A549 (cell line): ENCODE data around the gene SEMA6B. TPM values are rescaled to one million over a fixed set of nuclear protein-coding genes. Genes with fewer than 3 reads are reported as not detected.

Experiments
- ATAC-seq, 2 experiments: fragments of 200-7000 bp in 1 of 2; fragments of >200 bp in 1 of 2; cut with Nextera tagmentation in 1 of 2; cut with Tn5 transposase in 1 of 2; 3 replicates each; pipeline versions ENCODE4 v1.8.0 to v1.9.1; 2018 to 2020; ENCODE audit warnings: mild to moderate bottlenecking in 1 of 2, moderate library complexity in 1 of 2
- CTCF ChIA-PET: fragments of 300-600 bp; sonication (Branson Sonifier 250); formaldehyde crosslinking; extraction: SDS; loops from one replicate; lab custom pipeline; 2021; ENCODE audit warnings: antibody characterized with exemption, inconsistent platforms; lab: Yijun Ruan, JAX
- POLR2A ChIA-PET: fragments of 350-600 bp; formaldehyde crosslinking; extraction: SDS; loops from one replicate; lab custom pipeline; 2021; ENCODE audit warnings: antibody characterized with exemption, inconsistent platforms; lab: Yijun Ruan, JAX
- DNase-seq, 2 experiments: peaks; one replicate each; pipeline versions ENCODE4 v3.0.0 to v3.0.0-alpha.2; 2011 to 2016; ENCODE audit warnings: low read depth in 1 of 2, low spot score in 1 of 2
- FAIRE-seq: peaks from 2 replicates; lab custom pipeline; 2011; peaks lifted over from hg19 to GRCh38; lab: Jason Lieb, UNC
- H3K27ac ChIP-seq, 2 experiments: fragments of >200 bp; sonication (Bioruptor Twin); formaldehyde crosslinking; 3 replicates each; pipeline ENCODE4 v1.5.1; 2016 to 2017
- H3K4me1 ChIP-seq: fragments of >200 bp; sonication (Bioruptor Twin); formaldehyde crosslinking; 3 replicates; pipeline ENCODE4 v1.6.1; 2016
- H3K4me2 ChIP-seq: fragments of >200 bp; sonication (Bioruptor Twin); formaldehyde crosslinking; 3 replicates; pipeline ENCODE4 v1.6.1; 2016
- H3K4me3 ChIP-seq: fragments of >200 bp; sonication (Bioruptor Twin); formaldehyde crosslinking; 3 replicates; pipeline ENCODE4 v1.5.1; 2016
- H3K9me3 ChIP-seq: fragments of >200 bp; sonication (Bioruptor Twin); formaldehyde crosslinking; 3 replicates; pipeline ENCODE4 v1.6.1; 2016
- ESRRA ChIP-seq: fragments of 150-350 bp; IDR thresholded peaks from 2 replicates; pipeline ENCODE4 v1.6.1; 2014; ENCODE audit warnings: mild to moderate bottlenecking, low read length, borderline replicate concordance
- HDAC2 ChIP-seq: fragments of 200-600 bp; sonication (generic); IDR thresholded peaks from 2 replicates; pipeline ENCODE4 v1.6.1; 2016
- HOXA7 ChIP-seq: fragments of 250-450 bp; sonication (Bioruptor Pico); IDR thresholded peaks from 2 replicates; pipeline ENCODE4 v1.5.0; 2020; ENCODE audit warnings: mild to moderate bottlenecking, moderate library complexity
- JUN ChIP-seq, 2 experiments: fragments of >200 bp; sonication (Bioruptor Twin); formaldehyde crosslinking; IDR thresholded peaks; 2 replicates in 1 of 2; 3 replicates in 1 of 2; pipeline ENCODE4 v1.6.1; 2016 to 2017
- MAZ ChIP-seq: fragments of 150-350 bp; IDR thresholded peaks from 2 replicates; pipeline ENCODE4 v1.6.1; 2014; ENCODE audit warnings: antibody characterized with exemption, low read depth, low read length, borderline replicate concordance
- NR3C1 ChIP-seq: fragments of >200 bp; sonication (Bioruptor Twin); formaldehyde crosslinking; IDR thresholded peaks from 3 replicates; pipeline ENCODE4 v1.6.1; 2017
- RFX5 ChIP-seq: fragments of 450-650 bp; IDR thresholded peaks from 2 replicates; pipeline ENCODE4 v1.7.1; 2014; ENCODE audit warnings: antibody characterized with exemption, mild to moderate bottlenecking, moderate library complexity
- RNF2 ChIP-seq: fragments of 200-600 bp; sonication (generic); IDR thresholded peaks from 2 replicates; pipeline ENCODE4 v1.6.1; 2016; ENCODE audit warnings: low read depth, mild to moderate bottlenecking, antibody characterized with exemption, moderate library complexity, borderline replicate concordance
- SREBF2 ChIP-seq: fragments of 450-650 bp; IDR thresholded peaks from 2 replicates; pipeline ENCODE4 v1.6.1; 2014; ENCODE audit warnings: mild to moderate bottlenecking, moderate library complexity
- WGBS: methylation state at CpG from one replicate; pipeline ENCODE4 v1.1.6; 2017; ENCODE audit errors: missing lambda C conversion rate; 5-methylcytosine and 5-hydroxymethylcytosine counted together
- polyA plus RNA-seq, 4 experiments: library from polyadenylated mRNA; depleted of rRNA in 3 of 4; stranded (reverse); fragments of >200 nt; fragmentation: RNase III in 1 of 4; extraction: RNeasy Plus Mini Kit Qiagen cat#74134 plus additional on column Dnase treatment in 1 of 4; gene quantifications; 2 replicates in 3 of 4; 3 replicates in 1 of 4; pipeline ENCODE4 v1.2.3, GENCODE V29; 2011 to 2017
- TF ChIP-seq, protein P1 (sequence below): IDR thresholded peaks from 2 replicates; pipeline ENCODE4 v1.6.1; 2012
- TF ChIP-seq, protein P2 (sequence below): IDR thresholded peaks from 2 replicates; pipeline ENCODE4 v1.6.1; 2012; ENCODE audit warnings: low read depth, borderline replicate concordance
- TF ChIP-seq, protein P3 (sequence below): fragments of 450-650 bp; IDR thresholded peaks from 2 replicates; pipeline ENCODE4 v1.6.1; 2014; ENCODE audit warnings: antibody characterized with exemption
- TF ChIP-seq, protein P4 (sequence below): fragments of 200-600 bp; sonication (generic); IDR thresholded peaks from 2 replicates; pipeline ENCODE4 v1.6.1; 2016; ENCODE audit warnings: antibody characterized with exemption, mild to moderate bottlenecking, moderate library complexity
- TF ChIP-seq, protein P5 (sequence below): fragments of 250-450 bp; sonication (Bioruptor Pico); IDR thresholded peaks from 2 replicates; pipeline ENCODE4 v1.5.0; 2021; ENCODE audit warnings: mild to moderate bottlenecking, moderate library complexity, borderline replicate concordance
- TF ChIP-seq, protein P6 (sequence below): fragments of >200 bp; sonication (Bioruptor Twin); formaldehyde crosslinking; IDR thresholded peaks from 3 replicates; pipeline ENCODE4 v1.5.1; 2016

The SEMA6B gene
- polyA plus RNA-seq, 2 of the 4 experiments (the other 2 are of a cell fraction): 5.7 to 9.0 TPM

DNA sequence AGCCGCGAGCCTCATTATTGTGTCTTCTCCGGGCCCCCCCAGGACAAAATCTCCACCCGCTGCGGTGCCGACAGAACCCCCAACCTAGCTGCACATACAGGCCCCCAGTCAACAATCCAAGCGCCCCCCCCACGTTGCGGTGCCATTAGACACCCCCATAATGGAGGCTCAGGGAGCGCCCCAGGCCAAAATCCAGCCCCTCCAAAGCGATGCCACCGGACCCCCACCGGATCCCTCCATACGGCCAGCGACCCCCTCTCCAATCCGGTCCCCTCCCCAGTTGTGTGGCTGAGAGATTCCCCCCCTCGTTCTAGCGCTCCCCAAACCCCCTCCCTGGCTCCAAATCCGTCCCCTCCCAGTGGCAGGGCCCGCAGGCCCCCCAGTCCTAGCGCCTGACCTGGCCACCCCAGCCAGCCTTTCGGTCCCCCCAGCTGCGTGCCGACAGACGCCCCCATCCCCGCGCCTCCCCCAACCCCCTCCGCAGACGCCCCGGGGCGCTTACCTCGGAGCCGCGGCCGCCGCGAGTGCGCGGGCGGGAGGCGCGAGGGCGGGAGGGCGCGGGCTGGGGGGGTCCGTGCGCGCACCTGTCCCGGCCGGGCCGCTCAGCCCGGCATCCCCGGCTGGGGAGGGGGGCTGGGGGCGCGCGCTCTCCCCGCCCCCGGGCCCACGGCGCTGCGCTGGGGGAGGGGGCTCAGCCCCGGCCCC, 21.6 kb upstream of the SEMA6B start:
- CTCF ChIA-PET: interaction anchor here (0.7 to 5.6 kb wide), 4 partner anchors 13 to 56 kb away, joined by 3 to 62 read pairs (median 22); partner anchors contain the start of gene SEMA6B
- POLR2A ChIA-PET: no interaction called here
- peaks cover 31% of the 10 kb centered on the region for H3K4me1 ChIP-seq
- TF ChIP-seq, protein P1, sequence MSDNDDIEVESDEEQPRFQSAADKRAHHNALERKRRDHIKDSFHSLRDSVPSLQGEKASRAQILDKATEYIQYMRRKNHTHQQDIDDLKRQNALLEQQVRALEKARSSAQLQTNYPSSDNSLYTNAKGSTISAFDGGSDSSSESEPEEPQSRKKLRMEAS: 0 out of 2 replicates have a peak, but pooled peaks have one; percentile 0
- TF ChIP-seq, protein P2, sequence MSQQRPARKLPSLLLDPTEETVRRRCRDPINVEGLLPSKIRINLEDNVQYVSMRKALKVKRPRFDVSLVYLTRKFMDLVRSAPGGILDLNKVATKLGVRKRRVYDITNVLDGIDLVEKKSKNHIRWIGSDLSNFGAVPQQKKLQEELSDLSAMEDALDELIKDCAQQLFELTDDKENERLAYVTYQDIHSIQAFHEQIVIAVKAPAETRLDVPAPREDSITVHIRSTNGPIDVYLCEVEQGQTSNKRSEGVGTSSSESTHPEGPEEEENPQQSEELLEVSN: no peak
- H3K9me3 ChIP-seq: no peaks in the 10 kb centered on the region
- peak overlapping the region; percentile 79 to 98 for H3K27ac ChIP-seq
- FAIRE-seq (no peak), DNase-seq (no peak), ATAC-seq (no peak)
- WGBS: no CpG with 5 or more reads among the region's 62 CpGs
- peak overlapping the region; percentile 75 for H3K4me3 ChIP-seq
- H3K4me2 ChIP-seq: peak overlapping the region; percentile 95

DNA sequence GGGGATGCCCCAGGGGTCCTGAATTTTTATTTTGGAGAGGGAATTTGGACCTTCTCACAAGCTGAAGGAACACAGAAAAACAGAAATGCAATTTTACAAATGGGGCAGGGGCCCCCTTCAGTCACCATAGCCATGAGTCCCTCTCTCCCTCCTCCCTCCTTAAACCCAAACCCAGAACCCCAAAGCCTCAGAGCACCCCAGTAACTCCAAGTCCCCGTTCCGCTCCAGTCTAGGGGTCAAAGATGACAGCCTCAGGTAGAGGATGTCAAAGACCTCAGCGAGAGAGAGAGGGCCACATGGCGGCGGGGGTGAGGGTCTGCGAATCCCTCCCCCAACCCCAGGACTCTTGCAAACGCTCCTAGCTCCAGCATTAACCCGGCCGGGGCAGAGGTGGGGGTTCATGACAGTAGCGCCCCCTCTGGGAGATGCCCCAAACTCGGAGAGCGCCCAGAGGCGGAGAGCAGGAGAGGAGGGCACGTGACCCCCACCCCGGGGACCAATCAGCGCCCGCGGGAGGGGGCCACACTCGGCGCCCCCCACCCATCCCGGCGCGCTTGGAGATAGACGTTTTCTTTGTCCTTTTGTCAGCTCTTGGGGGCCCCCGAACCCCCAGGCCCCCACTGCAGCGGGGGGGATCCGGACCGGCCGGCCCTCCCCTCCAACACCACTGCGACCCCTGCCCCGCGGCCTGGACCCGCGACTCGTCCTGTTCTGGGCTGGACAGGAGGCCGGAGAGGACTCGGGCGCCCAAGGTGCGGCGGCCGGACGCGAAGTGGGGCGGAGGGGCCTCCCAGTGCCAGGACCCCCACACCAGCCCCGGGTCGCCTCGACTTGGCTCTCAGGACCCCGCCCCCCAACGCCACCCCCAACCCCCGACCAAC, 20.8 kb upstream of the SEMA6B start:
- Histone ChIP-seq H3K4me2 (peak overlapping the region; percentile 95), H3K27ac (peak overlapping the region; percentile 79 to 98; a peak in 5 of 6 replicates), H3K4me3 (peak overlapping the region; percentile 75), H3K9me3 (no peaks in the 10 kb centered on the region), H3K4me1 (peaks cover 39% of the 10 kb centered on the region)
- TF ChIP-seq, protein P1: no peak
- TF ChIP-seq MAZ: no peak
- TF ChIP-seq, protein P3, sequence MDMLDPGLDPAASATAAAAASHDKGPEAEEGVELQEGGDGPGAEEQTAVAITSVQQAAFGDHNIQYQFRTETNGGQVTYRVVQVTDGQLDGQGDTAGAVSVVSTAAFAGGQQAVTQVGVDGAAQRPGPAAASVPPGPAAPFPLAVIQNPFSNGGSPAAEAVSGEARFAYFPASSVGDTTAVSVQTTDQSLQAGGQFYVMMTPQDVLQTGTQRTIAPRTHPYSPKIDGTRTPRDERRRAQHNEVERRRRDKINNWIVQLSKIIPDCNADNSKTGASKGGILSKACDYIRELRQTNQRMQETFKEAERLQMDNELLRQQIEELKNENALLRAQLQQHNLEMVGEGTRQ: peak; percentile 71
- TF ChIP-seq, protein P4, sequence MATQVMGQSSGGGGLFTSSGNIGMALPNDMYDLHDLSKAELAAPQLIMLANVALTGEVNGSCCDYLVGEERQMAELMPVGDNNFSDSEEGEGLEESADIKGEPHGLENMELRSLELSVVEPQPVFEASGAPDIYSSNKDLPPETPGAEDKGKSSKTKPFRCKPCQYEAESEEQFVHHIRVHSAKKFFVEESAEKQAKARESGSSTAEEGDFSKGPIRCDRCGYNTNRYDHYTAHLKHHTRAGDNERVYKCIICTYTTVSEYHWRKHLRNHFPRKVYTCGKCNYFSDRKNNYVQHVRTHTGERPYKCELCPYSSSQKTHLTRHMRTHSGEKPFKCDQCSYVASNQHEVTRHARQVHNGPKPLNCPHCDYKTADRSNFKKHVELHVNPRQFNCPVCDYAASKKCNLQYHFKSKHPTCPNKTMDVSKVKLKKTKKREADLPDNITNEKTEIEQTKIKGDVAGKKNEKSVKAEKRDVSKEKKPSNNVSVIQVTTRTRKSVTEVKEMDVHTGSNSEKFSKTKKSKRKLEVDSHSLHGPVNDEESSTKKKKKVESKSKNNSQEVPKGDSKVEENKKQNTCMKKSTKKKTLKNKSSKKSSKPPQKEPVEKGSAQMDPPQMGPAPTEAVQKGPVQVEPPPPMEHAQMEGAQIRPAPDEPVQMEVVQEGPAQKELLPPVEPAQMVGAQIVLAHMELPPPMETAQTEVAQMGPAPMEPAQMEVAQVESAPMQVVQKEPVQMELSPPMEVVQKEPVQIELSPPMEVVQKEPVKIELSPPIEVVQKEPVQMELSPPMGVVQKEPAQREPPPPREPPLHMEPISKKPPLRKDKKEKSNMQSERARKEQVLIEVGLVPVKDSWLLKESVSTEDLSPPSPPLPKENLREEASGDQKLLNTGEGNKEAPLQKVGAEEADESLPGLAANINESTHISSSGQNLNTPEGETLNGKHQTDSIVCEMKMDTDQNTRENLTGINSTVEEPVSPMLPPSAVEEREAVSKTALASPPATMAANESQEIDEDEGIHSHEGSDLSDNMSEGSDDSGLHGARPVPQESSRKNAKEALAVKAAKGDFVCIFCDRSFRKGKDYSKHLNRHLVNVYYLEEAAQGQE: no peak
- no peak for TF ChIP-seq SREBF2
- TF ChIP-seq JUN (IDR thresholded peaks at IDR 0.05): no peak
- TF ChIP-seq HOXA7 (CRISPR knock-in tag): no peak
- no peak for TF ChIP-seq ESRRA
- no peak for TF ChIP-seq RNF2
- TF ChIP-seq, protein P5, sequence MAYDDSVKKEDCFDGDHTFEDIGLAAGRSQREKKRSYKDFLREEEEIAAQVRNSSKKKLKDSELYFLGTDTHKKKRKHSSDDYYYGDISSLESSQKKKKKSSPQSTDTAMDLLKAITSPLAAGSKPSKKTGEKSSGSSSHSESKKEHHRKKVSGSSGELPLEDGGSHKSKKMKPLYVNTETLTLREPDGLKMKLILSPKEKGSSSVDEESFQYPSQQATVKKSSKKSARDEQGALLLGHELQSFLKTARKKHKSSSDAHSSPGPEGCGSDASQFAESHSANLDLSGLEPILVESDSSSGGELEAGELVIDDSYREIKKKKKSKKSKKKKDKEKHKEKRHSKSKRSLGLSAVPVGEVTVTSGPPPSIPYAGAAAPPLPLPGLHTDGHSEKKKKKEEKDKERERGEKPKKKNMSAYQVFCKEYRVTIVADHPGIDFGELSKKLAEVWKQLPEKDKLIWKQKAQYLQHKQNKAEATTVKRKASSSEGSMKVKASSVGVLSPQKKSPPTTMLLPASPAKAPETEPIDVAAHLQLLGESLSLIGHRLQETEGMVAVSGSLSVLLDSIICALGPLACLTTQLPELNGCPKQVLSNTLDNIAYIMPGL (CRISPR knock-in tag): no peak
- TF ChIP-seq, protein P6, sequence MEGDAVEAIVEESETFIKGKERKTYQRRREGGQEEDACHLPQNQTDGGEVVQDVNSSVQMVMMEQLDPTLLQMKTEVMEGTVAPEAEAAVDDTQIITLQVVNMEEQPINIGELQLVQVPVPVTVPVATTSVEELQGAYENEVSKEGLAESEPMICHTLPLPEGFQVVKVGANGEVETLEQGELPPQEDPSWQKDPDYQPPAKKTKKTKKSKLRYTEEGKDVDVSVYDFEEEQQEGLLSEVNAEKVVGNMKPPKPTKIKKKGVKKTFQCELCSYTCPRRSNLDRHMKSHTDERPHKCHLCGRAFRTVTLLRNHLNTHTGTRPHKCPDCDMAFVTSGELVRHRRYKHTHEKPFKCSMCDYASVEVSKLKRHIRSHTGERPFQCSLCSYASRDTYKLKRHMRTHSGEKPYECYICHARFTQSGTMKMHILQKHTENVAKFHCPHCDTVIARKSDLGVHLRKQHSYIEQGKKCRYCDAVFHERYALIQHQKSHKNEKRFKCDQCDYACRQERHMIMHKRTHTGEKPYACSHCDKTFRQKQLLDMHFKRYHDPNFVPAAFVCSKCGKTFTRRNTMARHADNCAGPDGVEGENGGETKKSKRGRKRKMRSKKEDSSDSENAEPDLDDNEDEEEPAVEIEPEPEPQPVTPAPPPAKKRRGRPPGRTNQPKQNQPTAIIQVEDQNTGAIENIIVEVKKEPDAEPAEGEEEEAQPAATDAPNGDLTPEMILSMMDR: peak; percentile 18; the same call in 1 of the 3 replicates
- no peak for TF ChIP-seq RFX5
- no peak for TF ChIP-seq NR3C1
- no peak for TF ChIP-seq HDAC2
- ChIA-PET CTCF (interaction anchor here (1.3 to 5.6 kb wide), 4 partner anchors 12 to 57 kb away, joined by 3 to 62 read pairs (median 22); no protein-coding TSS in a partner anchor), POLR2A (no interaction called here)
- no peak for ATAC-seq
- WGBS: 72% methylated on average over 2 of the region's 50 CpGs
- no peak for DNase-seq
- no peak for FAIRE-seq
